Panc1 (cell line): ENCODE results near the gene TANGO6. TPM values are rescaled to one million over a fixed set of nuclear protein-coding genes. Genes with fewer than 3 reads are reported as not detected.
"Not testable (repeated sequence)": the region's sequence is repeated elsewhere in the genome, so short reads cannot be mapped to it uniquely, and the experiment has no call there.

Experiments
- ATAC-seq: fragments of 200-7000 bp; cut with Tn5 transposase; 2 replicates; pipeline ENCODE4 v1.9.1; 2020; ENCODE audit warnings: mild to moderate bottlenecking, moderate library complexity
- BruUV-seq: library from RNA; stranded (reverse); fragments of 400-500 nt; replicated peaks from 2 replicates; lab custom pipeline; 2021; lab: Mats Ljungman, UMichigan
- CTCF ChIA-PET: fragments of 300-600 bp; sonication (Branson Sonifier 250); formaldehyde crosslinking; loops from one replicate; lab custom pipeline; 2022; ENCODE audit warnings: antibody characterized with exemption; lab: Charles Lee
- POLR2A ChIA-PET: fragments of 300-600 bp; sonication (Branson Sonifier 250); formaldehyde crosslinking; loops from one replicate; lab custom pipeline; 2022; ENCODE audit warnings: antibody characterized with exemption; lab: Charles Lee
- DNase-seq: peaks from one replicate; pipeline ENCODE4 v3.0.0-alpha.2; 2010; ENCODE audit warnings: low read depth, low spot score
- H3K27ac ChIP-seq: 2 replicates; pipeline ENCODE4 v1.5.1; 2011; ENCODE audit warnings: mild to moderate bottlenecking, low read length, inconsistent platforms
- H3K27me3 ChIP-seq: fragments of 200-500 bp; sonication (Bioruptor generic); 2 replicates; pipeline ENCODE4 v1.6.0; 2014; ENCODE audit warnings: low read length, inconsistent platforms; ENCODE audit not compliant: control insufficient read depth, insufficient read depth
- H3K36me3 ChIP-seq: fragments of 200-500 bp; sonication (Bioruptor generic); 2 replicates; pipeline ENCODE4 v1.5.1; 2014; ENCODE audit warnings: inconsistent platforms, mild to moderate bottlenecking, low read length, moderate library complexity; ENCODE audit not compliant: control insufficient read depth, insufficient read depth
- H3K4me1 ChIP-seq: 2 replicates; pipeline ENCODE4 v1.5.1; 2011; ENCODE audit warnings: inconsistent platforms, mild to moderate bottlenecking, low read length, moderate library complexity; ENCODE audit not compliant: control insufficient read depth, insufficient read depth
- H3K4me3 ChIP-seq, 2 experiments: 2 replicates each; pipeline ENCODE4 v1.5.1; 2011 to 2012; ENCODE audit warnings: low read depth in 2 of 2, low read length in 2 of 2, mild to moderate bottlenecking in 2 of 2, inconsistent platforms in 1 of 2, moderate library complexity in 1 of 2
- H3K9me3 ChIP-seq: fragments of 200-500 bp; sonication (Bioruptor generic); 2 replicates; pipeline ENCODE4 v1.5.1; 2014; ENCODE audit warnings: low read depth, mild to moderate bottlenecking, inconsistent platforms, low read length, moderate library complexity; ENCODE audit not compliant: control insufficient read depth, insufficient read depth
- POLR2AphosphoS5 ChIP-seq: IDR thresholded peaks from 2 replicates; pipeline ENCODE4 v1.6.1; 2012; ENCODE audit warnings: mild to moderate bottlenecking, low read depth, low read length, moderate library complexity
- REST ChIP-seq, 2 experiments: IDR thresholded peaks; 2 replicates each; pipeline ENCODE4 v1.6.1; 2011 to 2012; ENCODE audit warnings: low read depth in 2 of 2, control low read depth in 1 of 2, low read length in 1 of 2, mild to moderate bottlenecking in 1 of 2, moderate library complexity in 1 of 2; ENCODE audit not compliant: insufficient read depth in 1 of 2
- SIN3A ChIP-seq: IDR thresholded peaks from 2 replicates; pipeline ENCODE4 v1.6.1; 2012; ENCODE audit warnings: low read depth, mild to moderate bottlenecking, low read length, moderate library complexity, borderline replicate concordance; ENCODE audit not compliant: insufficient read depth
- TCF7L2 ChIP-seq: IDR thresholded peaks from 2 replicates; pipeline ENCODE4 v1.6.1; 2011; ENCODE audit warnings: mild to moderate bottlenecking, low read depth, low read length, inconsistent platforms
- in situ Hi-C: cut with HindIII; loops from 2 replicates; pipeline ENCODE4 v1.10.0; 2016; ENCODE audit warnings: low sequenced_read_pairs, low pct_unique_long_range_greater_than_20kb
- intact Hi-C: fragments of 100-400 bp; cut with micrococcal nuclease; formaldehyde crosslinking; loops from one replicate; pipeline ENCODE4 v1.10.0; 2022; ENCODE audit not compliant: unreplicated experiment
- total RNA-seq: library from RNA; stranded (reverse); gene quantifications from one replicate; pipeline ENCODE4 v1.2.1, GENCODE V29; 2021; ENCODE audit not compliant: unreplicated experiment
- TF ChIP-seq, protein P1 (sequence below): fragments of 450-650 bp; IDR thresholded peaks from 2 replicates; pipeline ENCODE4 v1.5.1; 2017; ENCODE audit warnings: mild to moderate bottlenecking

Gene TANGO6
- total RNA-seq, 1 experiment from 2014 or later: 11.0 TPM

GRCh38 chr16:69057400-69058378 is 214.4 kb downstream of the TANGO6 start:
- intact Hi-C loops: no loop called here
- Histone ChIP-seq H3K9me3 (no peaks in the 10 kb centered on the region), H3K36me3 (no peaks in the 10 kb centered on the region), H3K4me3 (no peak overlapping the region), H3K27me3 (no peaks in the 10 kb centered on the region), H3K4me1 (peaks cover 9% of the 10 kb centered on the region), H3K27ac (no peak overlapping the region)
- ChIA-PET POLR2A (no interaction called here), CTCF (interaction anchor here (0.5 kb wide), 1 partner anchor 435 kb away, joined by 3 read pairs; no protein-coding TSS in a partner anchor)
- TF ChIP-seq REST (IDR thresholded peaks at IDR 0.05; ENCODE audit: insufficient read depth in 1 of 2, low read depth in 2 of 2, low read length in 1 of 2) (no peak), SIN3A (no peak), POLR2AphosphoS5 (no peak), TCF7L2 (no peak)
- TF ChIP-seq, protein P1, sequence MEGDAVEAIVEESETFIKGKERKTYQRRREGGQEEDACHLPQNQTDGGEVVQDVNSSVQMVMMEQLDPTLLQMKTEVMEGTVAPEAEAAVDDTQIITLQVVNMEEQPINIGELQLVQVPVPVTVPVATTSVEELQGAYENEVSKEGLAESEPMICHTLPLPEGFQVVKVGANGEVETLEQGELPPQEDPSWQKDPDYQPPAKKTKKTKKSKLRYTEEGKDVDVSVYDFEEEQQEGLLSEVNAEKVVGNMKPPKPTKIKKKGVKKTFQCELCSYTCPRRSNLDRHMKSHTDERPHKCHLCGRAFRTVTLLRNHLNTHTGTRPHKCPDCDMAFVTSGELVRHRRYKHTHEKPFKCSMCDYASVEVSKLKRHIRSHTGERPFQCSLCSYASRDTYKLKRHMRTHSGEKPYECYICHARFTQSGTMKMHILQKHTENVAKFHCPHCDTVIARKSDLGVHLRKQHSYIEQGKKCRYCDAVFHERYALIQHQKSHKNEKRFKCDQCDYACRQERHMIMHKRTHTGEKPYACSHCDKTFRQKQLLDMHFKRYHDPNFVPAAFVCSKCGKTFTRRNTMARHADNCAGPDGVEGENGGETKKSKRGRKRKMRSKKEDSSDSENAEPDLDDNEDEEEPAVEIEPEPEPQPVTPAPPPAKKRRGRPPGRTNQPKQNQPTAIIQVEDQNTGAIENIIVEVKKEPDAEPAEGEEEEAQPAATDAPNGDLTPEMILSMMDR: no peak
- in situ Hi-C loops: no loop called here
- peak; percentile 73 for DNase-seq
- ATAC-seq: peak; percentile 90
- BruUV-seq: no TSS peak

DNA sequence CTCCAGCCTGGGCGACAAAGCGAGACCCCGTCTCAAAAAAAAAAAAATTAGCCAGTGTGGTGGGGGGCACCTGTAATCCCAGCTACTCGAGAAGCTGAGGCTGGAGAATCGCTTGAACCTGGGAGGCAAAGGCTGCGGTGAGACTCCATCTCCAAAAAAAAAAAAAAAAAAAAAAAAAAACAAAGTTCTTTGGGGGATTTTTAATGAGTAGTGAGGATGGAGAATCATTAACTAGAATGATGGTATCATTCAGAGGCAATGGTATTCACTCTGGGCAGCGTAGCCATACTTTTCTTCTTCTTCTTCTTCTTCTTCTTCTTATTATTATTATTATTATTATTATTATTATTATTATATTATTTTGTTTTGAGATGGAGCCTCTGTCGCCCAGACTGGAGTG is 220.2 kb downstream of the TANGO6 start:
- H3K27me3 ChIP-seq, CTCF ChIA-PET, H3K9me3 ChIP-seq, H3K27ac ChIP-seq, H3K36me3 ChIP-seq, H3K4me3 ChIP-seq, in situ Hi-C loops, intact Hi-C loops, BruUV-seq, POLR2A ChIA-PET, DNase-seq, ATAC-seq, H3K4me1 ChIP-seq: not testable (repeated sequence)
